ENCODE results near the gene ICA1L.
"Not testable (repeated sequence)": the region's sequence is repeated elsewhere in the genome, so short reads cannot be mapped to it uniquely, and the experiment has no call there.

The ICA1L gene

GRCh38 chr2:202911203-202911511, 39.6 kb upstream of the ICA1L start:
- TF ChIP-seq CTCF (IDR thresholded peaks at IDR 0.05; ENCODE audit: low read depth, low read length) (no peak), EZH2phosphoT487 (IDR thresholded peaks at IDR 0.05; ENCODE audit: low read depth) (no peak)
- Histone ChIP-seq H3K36me3 (replicated peaks; ENCODE audit: low read depth, low read length) (peaks cover 10% of the 10 kb centered on the region), H3K27ac (ENCODE audit: low read length) (peak overlapping the region; percentile 92), H2AFZ (ENCODE audit: low read depth, low read length) (peak overlapping the region; percentile 98), H3K4me3 (ENCODE audit: low read length) (peak overlapping the region; percentile 93), H3K4me2 (ENCODE audit: low read length) (peak overlapping the region; percentile 96), H3K27me3 (ENCODE audit: low read depth, low read length) (no peaks in the 10 kb centered on the region), H3K9ac (ENCODE audit: low read length) (peak overlapping the region; percentile 94), H3K4me1 (ENCODE audit: low read length) (peaks cover 20% of the 10 kb centered on the region), H3K79me2 (ENCODE audit: low read length) (peaks cover 47% of the 10 kb centered on the region), H3K9me3 (ENCODE audit: insufficient read depth, low read length) (no peaks in the 10 kb centered on the region), H4K20me1 (ENCODE audit: insufficient read depth, low read length) (0 out of 2 replicates have a peak, but pooled peaks cover 6% of the 10 kb centered on the region)

GRCh38 chr2:202910698-202911097, 39.1 kb upstream of the ICA1L start:
- Histone ChIP-seq H3K27ac (ENCODE audit: low read length) (no peak overlapping the region), H3K36me3 (replicated peaks; ENCODE audit: low read depth, low read length) (peaks cover 13% of the 10 kb centered on the region), H3K9me3 (ENCODE audit: insufficient read depth, low read length) (no peaks in the 10 kb centered on the region), H4K20me1 (ENCODE audit: insufficient read depth, low read length) (0 out of 2 replicates have a peak, but pooled peaks cover 6% of the 10 kb centered on the region), H2AFZ (ENCODE audit: low read depth, low read length) (no peak overlapping the region), H3K4me1 (ENCODE audit: low read length) (peaks cover 20% of the 10 kb centered on the region), H3K27me3 (ENCODE audit: low read depth, low read length) (no peaks in the 10 kb centered on the region), H3K79me2 (ENCODE audit: low read length) (peaks cover 52% of the 10 kb centered on the region), H3K4me3 (ENCODE audit: low read length) (peak overlapping the region; percentile 93), H3K4me2 (ENCODE audit: low read length) (peak overlapping the region; percentile 96), H3K9ac (ENCODE audit: low read length) (peak overlapping the region; percentile 94)
- no peak for TF ChIP-seq CTCF (IDR thresholded peaks at IDR 0.05; ENCODE audit: low read depth, low read length)
- no peak for TF ChIP-seq EZH2phosphoT487 (IDR thresholded peaks at IDR 0.05; ENCODE audit: low read depth)

GRCh38 chr2:202910250-202910649, 38.7 kb upstream of the ICA1L start:
- H2AFZ ChIP-seq (ENCODE audit: low read depth, low read length); H4K20me1 ChIP-seq (ENCODE audit: insufficient read depth, low read length); H3K27ac ChIP-seq (ENCODE audit: low read length); H3K9me3 ChIP-seq (ENCODE audit: insufficient read depth, low read length); H3K27me3 ChIP-seq (ENCODE audit: low read depth, low read length): not testable (repeated sequence)
- Histone ChIP-seq H3K4me1 (ENCODE audit: low read length) (peaks cover 20% of the 10 kb centered on the region), H3K4me2 (ENCODE audit: low read length) (peak overlapping the region; percentile 96), H3K79me2 (ENCODE audit: low read length) (peaks cover 56% of the 10 kb centered on the region), H3K4me3 (ENCODE audit: low read length) (peak overlapping the region; percentile 93), H3K9ac (ENCODE audit: low read length) (peak overlapping the region; percentile 94), H3K36me3 (replicated peaks; ENCODE audit: low read depth, low read length) (peaks cover 18% of the 10 kb centered on the region)

GRCh38 chr2:202909394-202910192, 38.0 kb upstream of the ICA1L start:
- H2AFZ ChIP-seq (ENCODE audit: low read depth, low read length) = no peak overlapping the region
- peak overlapping the region; percentile 93 for H3K4me3 ChIP-seq (ENCODE audit: low read length)
- peaks cover 20% of the 10 kb centered on the region for H3K36me3 ChIP-seq (replicated peaks; ENCODE audit: low read depth, low read length)
- H3K4me1 ChIP-seq (ENCODE audit: low read length) = peaks cover 20% of the 10 kb centered on the region
- no peak overlapping the region for H3K9ac ChIP-seq (ENCODE audit: low read length)
- no peak for TF ChIP-seq CTCF (IDR thresholded peaks at IDR 0.05; ENCODE audit: low read depth, low read length)
- TF ChIP-seq EZH2phosphoT487 (IDR thresholded peaks at IDR 0.05; ENCODE audit: low read depth) = no peak
- peak overlapping the region; percentile 96 for H3K4me2 ChIP-seq (ENCODE audit: low read length)
- H3K9me3 ChIP-seq (ENCODE audit: insufficient read depth, low read length) = no peaks in the 10 kb centered on the region
- peaks cover 63% of the 10 kb centered on the region for H3K79me2 ChIP-seq (ENCODE audit: low read length)
- H3K27ac ChIP-seq (ENCODE audit: low read length) = no peak overlapping the region
- no peaks in the 10 kb centered on the region for H3K27me3 ChIP-seq (ENCODE audit: low read depth, low read length)
- 0 out of 2 replicates have a peak, but pooled peaks cover 6% of the 10 kb centered on the region for H4K20me1 ChIP-seq (ENCODE audit: insufficient read depth, low read length)
